ENCODE data around the gene AEBP1. TPM values are rescaled to one million over a fixed set of nuclear protein-coding genes. Genes with fewer than 3 reads are reported as not detected.

Gene AEBP1
- total and polyA plus RNA-seq, 9 of the 15 experiments (the other 6 are each of a cell fraction or from before 2014, with no cell fraction given) = 0.03 to 0.78 (median 0.30) TPM; not detected in 2

- Histone ChIP-seq H4K20me1 (replicated peaks; ENCODE audit: control insufficient read depth, insufficient read depth, low read length) (no peaks in the 10 kb centered on the region), H3K27me3 (ENCODE audit: control insufficient read depth in 2 of 2, insufficient read depth in 2 of 2, low read length in 2 of 2) (no peaks in the 10 kb centered on the region), H3K36me3 (ENCODE audit: control insufficient read depth, insufficient read depth, low read length) (peaks cover 40% of the 10 kb centered on the region), H3K4me1 (replicated peaks in 1 of 2; ENCODE audit: control insufficient read depth in 2 of 2, insufficient read depth in 2 of 2, low read length in 2 of 2) (peaks cover 14 to 26% of the 10 kb centered on the region in 2 experiments; a peak in 4 of 5 replicates), H3K4me2 (ENCODE audit: insufficient read depth, low read length) (peak within 1 kb of the TSS; percentile 91), H3K27ac (ENCODE audit: extremely low read depth, low read depth, low read length) (peak within 1 kb of the TSS; percentile 88), H3K4me3 (peak within 1 kb of the TSS; percentile 93), H3K9me3 (replicated peaks; ENCODE audit: control insufficient read depth, insufficient read depth, low read depth, low read length) (no peaks in the 10 kb centered on the region), H3K9me1 (ENCODE audit: control insufficient read depth, insufficient read depth, low read length) (peaks cover 4% of the 10 kb centered on the region), H2AFZ (ENCODE audit: low read depth, low read length) (peak within 1 kb of the TSS; percentile 97), H3K79me2 (ENCODE audit: control insufficient read depth, insufficient read depth, low read length) (peaks cover 48% of the 10 kb centered on the region), H3K9ac (ENCODE audit: insufficient read depth in 1 of 2, low read depth in 2 of 2, low read length in 2 of 2) (peak within 1 kb of the TSS; percentile 90 to 95)
- under 1% methylated on average over 71 of the region's 86 CpGs for WGBS (ENCODE audit: insufficient coverage, low coverage, missing lambda C conversion rate)
- peak; percentile 98 to 99 (median 98) for DNase-seq (ENCODE audit: extremely low read depth in 1 of 4, low spot score in 3 of 4)
- intact Hi-C loops (cut with micrococcal nuclease) (loop anchor here (1.0 kb wide), 1 partner anchor 41 kb away; the partner anchor contains the start of gene POLM), in situ Hi-C loops (cut with MboI) (no loop called here)
- no TSS peak for BruUV-seq (replicated peaks)
- ChIA-PET CTCF (ENCODE audit: low intra/inter-chr PET ratio) (no interaction called here), POLR2A (interaction anchor here (0.6 to 3.4 kb wide), 13 partner anchors 8 to 1163 kb away, joined by 3 to 12 read pairs (median 3); no protein-coding TSS in a partner anchor)
- ATAC-seq = peak; percentile 99
- peak; percentile 82 for FAIRE-seq
- TF ChIP-seq GABPB1 (CRISPR knock-in tag; IDR thresholded peaks at IDR 0.05) (peak; percentile 72), ARID3B (CRISPR knock-in tag; IDR thresholded peaks at IDR 0.05; ENCODE audit: borderline replicate concordance) (0 out of 2 replicates have a peak, but pooled peaks have one; percentile 29), HDAC8 (tag; IDR thresholded peaks at IDR 0.05) (0 out of 2 replicates have a peak, but pooled peaks have one; percentile 49), PURB (CRISPR knock-in tag; IDR thresholded peaks at IDR 0.05; ENCODE audit: low read depth) (no peak), ZKSCAN3 (CRISPR knock-in tag; IDR thresholded peaks at IDR 0.05) (no peak), ZNF134 (CRISPR knock-in tag; conservative IDR thresholded peaks at IDR 0.05) (no peak), SIN3B (IDR thresholded peaks at IDR 0.05; ENCODE audit: low read depth) (peak; percentile 82), PYGO2 (tag; IDR thresholded peaks at IDR 0.05) (no peak), HMG20B (CRISPR knock-in tag; IDR thresholded peaks at IDR 0.05) (no peak), FOSL1 (tag; conservative IDR thresholded peaks at IDR 0.05) (0 out of 2 replicates have a peak, but pooled peaks have one; percentile 27), C11orf30 (IDR thresholded peaks at IDR 0.05; ENCODE audit: low read depth) (peak; percentile 63), FOXA1 (IDR thresholded peaks at IDR 0.05; ENCODE audit: borderline replicate concordance) (no peak), RCOR1 (IDR thresholded peaks at IDR 0.05; ENCODE audit: borderline replicate concordance in 1 of 2, low read depth in 2 of 2, low read length in 2 of 2) (no peak), RFX5 (IDR thresholded peaks at IDR 0.05; ENCODE audit: low read depth, low read length) (peak; percentile 86), NKRF (IDR thresholded peaks at IDR 0.05; ENCODE audit: borderline replicate concordance) (peak; percentile 89), SLC30A9 (CRISPR knock-in tag; IDR thresholded peaks at IDR 0.05) (no peak), ELF2 (CRISPR knock-in tag; IDR thresholded peaks at IDR 0.05) (no peak), ZNF24 (IDR thresholded peaks at IDR 0.05) (no peak), KLF1 (tag; IDR thresholded peaks at IDR 0.05) (peak; percentile 86), ZNF133 (CRISPR knock-in tag; IDR thresholded peaks at IDR 0.05) (no peak), ZNF707 (CRISPR knock-in tag; conservative IDR thresholded peaks at IDR 0.05) (no peak)
Observed at GRCh38 chr7:44123190-44124003, 19.3 kb downstream of the AEBP1 start, which contains the start of gene POLD2. Gene POLD2, minus strand, starts transcription at chr7:44123548. Its CDS starts 1,495 bp downstream, at chr7:44122053.
